T follicular helper cell (primary cell): ENCODE results near the gene EDDM3A.

Experiments used
- DNase-seq: peaks from one replicate; pipeline ENCODE4 v3.0.0-alpha.2; 2020; ENCODE audit warnings: low read depth

EDDM3A gene

DNA sequence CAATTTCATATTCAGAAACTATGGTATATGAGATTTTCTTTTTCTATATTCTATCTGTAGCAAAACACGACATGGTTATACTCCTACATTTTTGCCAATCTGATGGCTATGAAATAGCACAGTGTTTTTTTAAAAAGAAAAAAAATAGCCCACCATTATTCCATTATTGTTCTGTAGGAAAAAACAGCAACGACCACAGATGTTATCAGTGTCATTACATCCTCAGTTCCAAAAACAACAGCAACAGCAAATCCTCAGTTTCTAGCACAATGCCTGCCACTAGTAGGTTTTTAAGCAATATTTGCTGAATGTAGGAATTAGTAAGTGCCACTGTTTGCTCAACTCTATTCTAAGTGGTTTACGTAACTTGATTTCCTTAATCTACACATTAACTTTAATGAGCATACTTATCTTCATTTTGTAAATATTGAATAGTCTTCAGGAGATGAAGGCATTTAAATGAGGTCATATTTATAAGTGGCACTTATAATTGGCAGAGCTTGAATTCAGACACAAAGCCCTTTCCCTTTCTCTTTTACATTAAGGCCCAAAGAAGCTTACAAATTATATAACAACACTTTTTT, 43.6 kb downstream of the EDDM3A start:
- DNase-seq = no peak

DNA sequence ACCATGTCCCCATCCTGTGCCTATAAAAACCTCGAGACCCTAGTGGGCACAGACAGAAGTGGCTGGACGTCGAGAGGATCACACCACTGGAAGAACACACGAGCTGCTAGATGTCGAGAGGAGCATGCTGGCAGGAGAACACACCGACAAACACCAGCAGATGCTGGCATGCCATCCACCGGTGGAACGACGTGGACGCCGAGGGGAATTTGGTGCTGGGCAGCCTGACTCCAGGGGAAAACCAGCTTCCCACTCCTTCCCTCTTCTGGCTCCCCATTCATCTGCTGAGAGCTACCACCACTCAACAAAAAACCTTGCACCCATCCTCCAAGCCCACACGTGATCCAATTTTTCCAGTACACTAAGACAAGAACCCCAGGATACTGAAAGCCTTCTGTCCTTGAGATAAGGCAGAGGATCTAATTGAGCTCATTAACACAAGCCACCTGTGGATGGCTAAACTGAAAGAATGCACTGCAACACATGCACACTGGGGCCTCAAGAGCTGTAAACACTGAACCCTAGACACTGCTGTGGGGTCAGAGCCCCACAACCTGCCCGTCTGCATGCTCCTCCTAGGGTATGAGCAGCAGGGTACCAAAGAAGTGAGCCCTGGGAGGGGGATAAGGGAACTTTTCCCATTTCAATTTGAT, 44.9 kb downstream of the EDDM3A start:
- no peak for DNase-seq

DNA sequence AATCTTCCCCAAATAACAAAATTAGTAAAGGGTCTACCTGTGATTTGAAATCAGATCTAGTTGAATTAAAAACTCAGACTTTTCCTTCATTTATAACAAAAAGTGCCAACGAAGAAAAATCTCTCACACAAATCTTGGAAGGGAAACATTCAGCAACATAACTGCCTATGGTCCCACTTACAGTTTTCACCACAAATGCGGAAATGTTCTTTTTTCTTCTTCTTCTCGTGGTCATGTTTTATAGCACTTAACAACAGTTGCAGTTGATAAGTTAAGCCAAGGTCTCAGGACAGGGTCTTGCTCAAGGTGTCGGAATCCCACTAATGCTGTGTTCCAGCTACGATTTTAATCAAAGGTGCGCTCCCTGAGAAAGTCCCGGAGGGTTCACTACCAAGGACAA, 45.5 kb downstream of the EDDM3A start:
- no peak for DNase-seq

DNA sequence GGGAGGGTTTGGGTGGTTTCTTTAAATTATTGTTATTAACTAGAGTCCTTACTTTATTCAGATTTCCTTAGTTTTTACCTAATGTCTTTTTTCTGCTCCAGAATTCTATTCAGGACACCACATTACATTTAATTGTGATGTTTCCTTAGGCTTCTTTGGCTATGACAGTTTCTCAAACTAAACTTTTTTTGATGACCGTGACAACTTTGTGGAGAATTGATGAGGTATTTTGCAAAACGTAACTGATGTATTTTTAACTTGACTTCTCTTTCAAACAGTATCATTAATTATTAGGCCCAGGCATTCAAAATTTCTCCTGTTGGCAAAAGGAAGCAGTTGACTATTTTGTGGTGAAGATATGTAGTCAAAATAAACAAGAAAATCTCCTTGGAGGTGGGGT, 45.9 kb downstream of the EDDM3A start:
- no peak for DNase-seq

DNA sequence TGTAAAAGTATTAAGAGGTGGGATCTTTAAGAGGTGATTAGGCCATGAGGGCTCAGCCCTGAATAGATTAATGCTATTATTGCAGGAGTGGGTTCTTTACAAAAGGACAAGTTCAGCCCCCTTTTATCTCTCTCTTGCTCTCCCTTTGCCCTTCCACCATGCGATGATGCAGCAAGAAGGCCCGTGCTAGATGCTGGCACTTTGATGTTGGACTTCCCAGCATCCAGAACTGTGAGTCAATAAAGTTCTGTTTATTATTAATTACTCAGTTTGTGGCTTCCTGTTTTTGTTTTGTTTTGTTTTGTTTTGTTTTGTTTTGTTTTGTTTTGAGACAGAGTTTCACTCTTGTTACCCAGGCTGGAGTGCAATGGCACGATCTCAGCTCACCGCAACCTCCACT, 46.9 kb downstream of the EDDM3A start:
- no peak for DNase-seq

DNA sequence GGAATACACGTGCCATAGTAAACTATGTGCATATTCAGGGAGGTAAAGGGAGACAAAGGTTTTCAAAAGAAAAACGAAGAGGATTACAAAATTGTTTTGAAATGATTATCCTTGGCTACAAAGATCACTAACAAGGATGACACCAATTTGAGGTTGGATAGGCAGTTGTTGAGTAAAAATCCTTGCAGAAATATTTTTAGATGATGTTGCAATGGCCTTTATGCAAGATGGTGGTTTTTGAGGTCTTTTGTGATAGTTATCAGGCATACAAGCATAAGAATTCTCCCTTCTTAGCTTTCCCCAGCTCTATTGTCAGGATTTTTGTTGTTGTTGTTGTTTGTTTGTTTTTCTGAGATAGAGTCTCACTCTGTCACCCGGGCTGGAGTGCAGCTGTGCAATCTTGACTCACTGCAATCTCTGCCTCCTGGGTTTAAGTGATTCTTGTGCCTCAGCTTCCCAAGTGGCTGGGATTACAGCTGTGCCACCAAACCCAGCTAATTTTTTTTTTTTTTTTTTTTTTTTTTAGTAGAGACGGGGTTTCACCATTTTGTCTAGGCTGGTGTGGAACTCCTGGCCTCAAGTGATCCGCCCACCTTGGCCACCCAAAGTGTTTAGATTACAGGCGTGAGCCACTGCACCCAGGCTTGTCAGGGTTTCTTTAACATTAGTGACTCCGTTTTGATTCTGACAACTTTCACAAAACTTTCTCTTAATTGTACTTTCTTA, 49.1 kb downstream of the EDDM3A start:
- no peak for DNase-seq

DNA sequence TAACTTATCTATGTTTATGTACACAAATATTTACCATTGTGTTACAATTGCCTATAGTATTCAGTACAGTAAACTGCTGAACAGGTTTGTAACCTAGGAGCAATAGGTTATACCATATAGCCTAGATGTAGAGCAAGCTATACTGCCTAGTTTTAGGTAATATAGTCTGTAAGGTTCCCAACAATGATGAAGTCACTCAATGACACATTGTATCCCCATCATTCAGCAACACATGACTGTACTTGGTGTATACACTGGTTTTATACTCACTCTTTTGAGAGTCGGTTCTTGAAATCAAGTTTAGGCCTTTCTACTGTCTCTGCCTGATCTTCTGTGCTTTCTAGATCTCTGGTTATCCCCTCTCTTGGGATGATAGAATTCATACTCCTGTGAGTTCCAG, 51.5 kb downstream of the EDDM3A start:
- DNase-seq = no peak
